Activated T-cell treated with anti-CD3 and anti-CD28 coated beads for 24 hours (primary cell): Measurements from ENCODE around the gene ARSH.
"Not testable (repeated sequence)": the region's sequence is repeated elsewhere in the genome, so short reads cannot be mapped to it uniquely, and the experiment has no call there.

Experiments
- DNase-seq: peaks from one replicate; pipeline ENCODE4 v3.0.0-alpha.2; 2020; ENCODE audit warnings: low read depth

ARSH gene

DNA sequence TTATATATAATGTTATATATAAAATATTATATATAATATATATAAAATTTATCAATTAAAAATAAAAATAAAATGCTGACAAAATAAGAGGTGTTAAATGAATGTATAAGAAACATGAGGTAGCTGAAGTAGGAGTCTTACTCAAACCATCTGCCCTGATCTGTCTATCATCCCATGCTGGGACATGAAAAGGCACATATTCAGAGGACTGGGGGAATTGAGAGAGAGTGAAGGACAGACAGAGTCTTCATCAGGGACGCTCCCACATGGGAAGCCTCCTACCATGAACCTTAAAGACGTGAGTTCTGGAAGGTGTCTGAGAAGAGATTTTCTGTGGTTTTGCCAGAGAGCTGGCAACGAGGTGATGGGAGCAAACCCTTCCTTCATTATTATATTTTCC lies 30.9 kb downstream of the ARSH start:
- DNase-seq, result no peak

DNA sequence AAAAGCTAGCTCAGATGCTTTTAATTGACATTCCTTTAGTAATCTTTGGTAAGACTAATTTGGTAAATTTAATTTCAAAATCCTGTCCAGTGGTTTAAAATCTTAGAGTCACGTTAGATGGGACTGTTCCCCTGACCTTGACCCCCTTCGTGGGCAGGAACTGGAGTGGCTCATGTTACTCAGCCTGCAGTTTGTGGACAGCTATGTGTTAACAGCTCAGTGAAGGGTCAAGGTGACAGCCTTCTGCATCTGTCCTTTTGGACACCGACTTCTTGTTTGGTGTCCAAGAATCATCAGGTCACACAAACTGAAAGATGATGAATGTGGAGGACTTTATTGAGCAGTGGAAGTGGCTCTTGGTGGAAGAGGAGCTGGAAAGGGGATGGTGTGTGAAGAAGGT lies 37.9 kb downstream of the ARSH start:
- no peak for DNase-seq

DNA sequence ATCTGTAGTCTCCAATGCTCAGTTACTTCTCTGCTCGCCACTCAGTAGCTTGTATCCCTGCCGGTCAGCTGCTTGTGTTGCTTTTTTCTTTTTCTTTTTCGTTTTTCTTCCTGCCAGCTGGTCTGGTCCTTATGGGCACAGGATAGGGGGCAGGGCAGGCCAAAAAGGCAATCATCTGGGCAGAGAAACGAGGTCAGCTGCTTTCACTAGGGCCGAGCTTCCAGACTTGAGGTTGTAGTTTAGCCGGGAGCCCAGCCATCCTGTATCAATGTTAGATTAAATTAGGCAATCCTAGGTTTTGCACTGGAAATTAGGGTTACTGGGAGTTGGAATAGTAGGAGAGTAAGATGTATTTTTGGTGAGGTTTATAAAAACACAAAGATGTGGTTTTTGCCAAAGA lies 38.3 kb downstream of the ARSH start:
- no peak for DNase-seq

DNA sequence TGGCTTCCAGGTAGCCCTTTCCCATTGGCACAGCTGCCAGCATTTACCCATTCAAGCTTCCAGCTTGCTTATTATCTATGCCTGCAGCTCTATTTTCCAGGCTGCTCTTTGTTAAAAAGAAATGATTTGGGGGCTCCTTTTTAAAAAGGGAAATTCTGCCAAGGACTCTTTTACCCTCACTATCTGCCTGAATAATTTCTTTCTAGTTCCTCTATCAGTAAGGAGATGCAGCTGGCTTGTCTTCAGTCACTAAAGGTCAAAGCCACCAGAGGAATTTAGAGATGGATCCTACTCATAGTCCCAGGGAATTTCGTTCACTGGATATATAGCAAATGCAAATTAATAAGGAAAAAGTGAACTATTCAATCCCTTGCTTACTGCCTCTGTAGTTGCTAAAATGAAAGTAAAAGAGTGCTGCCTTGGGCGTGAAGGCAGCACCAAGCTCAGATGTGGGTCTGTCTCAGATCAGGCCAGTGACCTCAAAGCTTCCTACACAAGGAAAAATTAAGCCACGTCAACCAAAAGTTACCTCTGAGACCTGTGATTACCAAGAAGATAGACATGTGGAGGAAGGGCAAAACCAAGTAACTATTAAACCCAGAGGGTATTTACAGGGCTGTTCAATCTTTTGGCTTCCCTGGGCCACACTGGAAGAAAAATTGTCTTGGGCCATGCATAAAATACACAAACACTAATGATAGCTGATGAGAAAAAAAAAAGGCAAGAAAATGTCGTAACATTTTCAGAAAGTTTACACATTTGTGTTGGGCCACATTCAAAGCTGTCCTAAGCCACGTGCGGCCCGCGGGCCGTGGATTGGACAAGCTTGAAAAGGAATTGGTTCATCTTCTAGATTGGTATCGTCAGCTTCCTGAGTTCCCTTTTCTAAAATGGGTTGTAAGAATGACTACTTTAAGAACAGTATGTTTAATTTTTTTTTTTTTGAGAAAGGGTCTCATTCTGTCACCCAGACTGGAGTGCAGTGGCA lies 40.2 kb downstream of the ARSH start:
- DNase-seq, result no peak

DNA sequence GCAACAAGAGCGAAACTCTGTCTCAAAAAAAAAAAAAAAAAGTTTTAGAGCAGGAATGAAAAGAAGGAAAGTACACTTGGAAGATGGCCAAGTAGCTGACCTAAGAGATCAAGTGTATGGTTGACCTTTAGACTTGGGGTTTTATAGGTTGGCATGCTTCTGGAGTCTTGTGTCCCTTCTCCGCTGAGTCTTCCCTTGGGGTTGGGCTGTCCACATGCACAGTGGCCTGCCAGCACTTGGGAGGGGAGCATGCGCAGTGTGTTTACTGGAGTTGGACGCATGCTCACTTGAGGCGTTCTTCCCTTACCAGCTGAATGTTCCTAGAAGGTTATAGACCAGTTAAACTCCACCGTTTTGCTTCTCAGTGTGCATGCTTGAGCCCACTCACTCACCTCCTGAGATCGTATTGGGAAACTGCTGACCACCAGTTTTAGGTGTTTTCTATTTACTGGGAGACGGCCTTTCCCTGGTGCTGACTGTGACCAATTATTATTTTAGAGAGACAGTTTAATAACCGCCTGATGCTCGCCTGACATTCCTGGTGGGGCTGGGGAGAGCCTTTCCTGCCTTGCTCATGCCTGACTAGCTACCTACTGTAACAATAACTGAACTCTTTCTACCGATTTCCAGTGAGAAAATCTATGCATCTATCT lies 44.3 kb downstream of the ARSH start:
- DNase-seq, result not testable (repeated sequence)

DNA sequence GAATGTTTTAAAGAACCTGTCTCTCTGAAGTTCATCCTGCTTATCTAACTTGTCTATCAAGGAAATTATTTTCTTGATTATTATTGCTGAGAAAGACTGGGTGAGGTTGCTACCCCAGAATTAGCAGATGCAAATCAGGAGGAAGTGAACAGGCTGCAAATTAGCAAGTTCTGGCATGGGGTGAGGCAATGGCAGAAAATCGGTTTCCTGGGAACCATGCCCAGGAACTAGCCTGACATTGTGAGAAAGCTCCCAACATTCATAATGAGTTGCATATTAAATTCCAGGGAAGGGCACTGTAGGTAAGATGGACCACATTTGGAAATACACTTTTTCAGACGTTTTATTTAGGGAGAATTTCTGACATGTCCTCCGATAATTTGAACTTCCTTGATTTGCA lies 46.5 kb downstream of the ARSH start:
- DNase-seq, result no peak

DNA sequence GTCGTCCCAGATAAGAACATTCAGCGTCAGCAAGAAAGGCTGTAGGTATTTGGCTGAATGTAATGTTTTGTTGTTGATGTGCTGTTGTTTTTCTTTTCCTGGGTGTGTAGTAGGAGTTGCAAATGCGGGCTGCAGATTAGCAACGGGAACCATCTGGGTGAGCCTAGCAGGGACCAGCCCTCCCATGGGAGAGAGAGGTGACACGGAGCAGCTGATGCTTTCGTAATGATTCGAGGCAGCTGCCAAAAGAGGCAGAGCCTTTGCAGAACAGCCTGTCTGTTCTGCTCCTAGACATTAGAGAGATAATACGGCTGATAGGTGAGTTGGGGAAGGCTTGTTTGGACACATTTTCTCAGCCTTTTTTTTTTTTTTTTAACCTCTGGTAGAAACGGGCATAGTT lies 60.2 kb downstream of the ARSH start:
- no peak for DNase-seq

DNA sequence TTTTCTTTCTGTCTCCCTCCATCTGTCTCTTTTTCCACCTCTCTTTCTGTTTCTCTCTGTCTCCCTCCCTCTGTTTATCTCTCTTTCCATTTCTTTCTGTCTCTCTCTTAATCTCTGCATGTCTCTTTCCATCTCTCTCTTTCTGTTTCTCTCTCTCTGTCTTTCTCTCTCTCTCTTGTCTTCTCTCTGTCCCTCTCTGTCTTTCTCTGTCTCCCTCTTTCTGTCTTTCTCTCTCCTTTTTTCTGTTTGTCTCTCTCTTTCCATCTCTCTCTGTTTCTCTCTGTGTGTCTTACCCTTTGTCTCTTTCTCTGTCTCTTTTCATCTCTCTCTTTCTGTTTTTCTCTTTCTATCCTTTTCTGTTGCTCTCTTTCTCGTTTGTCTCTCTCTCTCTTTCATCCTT lies 69.6 kb downstream of the ARSH start:
- no peak for DNase-seq

DNA sequence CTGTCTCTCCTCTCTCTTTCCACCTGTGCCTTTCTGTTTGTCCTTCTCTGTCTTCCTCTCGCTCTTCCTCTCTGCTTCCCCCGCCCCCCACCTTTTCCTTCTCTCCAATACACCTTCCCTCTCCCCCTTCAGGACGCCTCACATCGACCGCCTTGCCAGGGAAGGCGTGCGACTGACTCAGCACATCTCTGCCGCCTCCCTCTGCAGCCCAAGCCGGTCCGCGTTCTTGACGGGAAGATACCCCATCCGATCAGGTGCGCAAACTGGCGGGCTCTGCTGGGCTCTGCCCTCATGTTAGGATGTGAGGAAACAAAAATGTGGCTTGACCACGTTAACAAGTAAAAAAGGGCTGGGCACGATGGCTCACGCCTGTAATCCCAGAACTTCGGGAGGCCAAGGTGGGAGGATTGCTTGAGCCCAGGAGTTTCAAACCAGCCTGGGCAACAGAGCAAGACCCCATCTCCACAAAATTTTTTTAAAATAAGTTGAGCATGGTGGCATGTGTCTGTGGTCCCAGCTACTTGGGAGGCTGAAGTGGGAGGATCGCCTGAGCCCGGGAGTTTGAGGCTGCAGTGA lies 70.2 kb downstream of the ARSH start:
- DNase-seq, result no peak
